ENCODE results near the gene PCDH9.

The PCDH9 gene

GRCh38 chr13:67146523-67147130 is 83.5 kb downstream of the PCDH9 start:
- H3K4me1 ChIP-seq (ENCODE audit: insufficient read depth, low read length, severe bottlenecking): peaks cover 23% of the 10 kb centered on the region
- H3K27me3 ChIP-seq (ENCODE audit: insufficient read depth, low read length): no peaks in the 10 kb centered on the region
- H4K20me1 ChIP-seq (ENCODE audit: insufficient read depth, low read length): no peaks in the 10 kb centered on the region
- H3K9ac ChIP-seq (ENCODE audit: low read length): no peak overlapping the region
- H3K4me3 ChIP-seq (ENCODE audit: low read depth, low read length, poor library complexity, severe bottlenecking): no peak overlapping the region
- no peaks in the 10 kb centered on the region for H3F3A ChIP-seq (ENCODE audit: insufficient read depth, low read length)
- peak overlapping the region; percentile 59; the same call in 1 of the 2 replicates for H2AFZ ChIP-seq (ENCODE audit: low read length)
- H3K79me2 ChIP-seq (ENCODE audit: insufficient read depth, low read length): no peaks in the 10 kb centered on the region
- no peaks in the 10 kb centered on the region for H3K36me3 ChIP-seq (ENCODE audit: insufficient read depth, low read length)
- H3K9me3 ChIP-seq (ENCODE audit: low read length): no peaks in the 10 kb centered on the region
- no peak for TF ChIP-seq CTCF (IDR thresholded peaks at IDR 0.05; ENCODE audit: low read length)
- no peak for TF ChIP-seq EZH2 (IDR thresholded peaks at IDR 0.05; ENCODE audit: borderline replicate concordance, low read length)
- peak overlapping the region; percentile 27; the same call in 1 of the 2 replicates for H3K4me2 ChIP-seq (ENCODE audit: low read length)
- no peak overlapping the region for H3K27ac ChIP-seq (ENCODE audit: low read depth, low read length, poor library complexity, severe bottlenecking)
- H3K9me2 ChIP-seq (ENCODE audit: low read depth, low read length): no peaks in the 10 kb centered on the region

DNA sequence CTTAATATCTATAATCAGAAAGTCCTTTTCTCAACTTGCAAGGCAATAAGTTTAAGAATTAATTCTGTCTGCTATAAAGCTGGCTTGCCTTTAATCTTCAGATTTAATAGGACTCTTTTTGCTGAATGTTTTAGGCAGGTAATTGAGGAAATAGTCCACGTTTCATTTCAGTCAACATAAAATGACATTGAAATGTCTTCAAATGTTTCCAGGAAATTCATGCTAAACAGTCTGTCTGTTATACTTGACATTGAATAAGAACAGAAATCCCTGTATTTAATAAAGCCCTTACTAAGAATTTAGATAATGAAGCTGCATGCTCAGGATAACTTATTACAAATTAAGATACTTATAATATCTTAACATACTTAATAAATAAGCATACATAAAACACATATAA is 84.2 kb downstream of the PCDH9 start:
- Histone ChIP-seq H4K20me1 (ENCODE audit: insufficient read depth, low read length) (no peaks in the 10 kb centered on the region), H3K79me2 (ENCODE audit: insufficient read depth, low read length) (no peaks in the 10 kb centered on the region), H3K9ac (ENCODE audit: low read length) (no peak overlapping the region), H3K4me2 (ENCODE audit: low read length) (no peak overlapping the region), H2AFZ (ENCODE audit: low read length) (no peak overlapping the region), H3K27ac (ENCODE audit: low read depth, low read length, poor library complexity, severe bottlenecking) (no peak overlapping the region), H3F3A (ENCODE audit: insufficient read depth, low read length) (no peaks in the 10 kb centered on the region), H3K36me3 (ENCODE audit: insufficient read depth, low read length) (no peaks in the 10 kb centered on the region), H3K9me2 (ENCODE audit: low read depth, low read length) (no peaks in the 10 kb centered on the region), H3K4me1 (ENCODE audit: insufficient read depth, low read length, severe bottlenecking) (peaks cover 23% of the 10 kb centered on the region), H3K9me3 (ENCODE audit: low read length) (no peaks in the 10 kb centered on the region), H3K4me3 (ENCODE audit: low read depth, low read length, poor library complexity, severe bottlenecking) (no peak overlapping the region), H3K27me3 (ENCODE audit: insufficient read depth, low read length) (no peaks in the 10 kb centered on the region)
- TF ChIP-seq CTCF (IDR thresholded peaks at IDR 0.05; ENCODE audit: low read length): no peak
- no peak for TF ChIP-seq EZH2 (IDR thresholded peaks at IDR 0.05; ENCODE audit: borderline replicate concordance, low read length)

DNA sequence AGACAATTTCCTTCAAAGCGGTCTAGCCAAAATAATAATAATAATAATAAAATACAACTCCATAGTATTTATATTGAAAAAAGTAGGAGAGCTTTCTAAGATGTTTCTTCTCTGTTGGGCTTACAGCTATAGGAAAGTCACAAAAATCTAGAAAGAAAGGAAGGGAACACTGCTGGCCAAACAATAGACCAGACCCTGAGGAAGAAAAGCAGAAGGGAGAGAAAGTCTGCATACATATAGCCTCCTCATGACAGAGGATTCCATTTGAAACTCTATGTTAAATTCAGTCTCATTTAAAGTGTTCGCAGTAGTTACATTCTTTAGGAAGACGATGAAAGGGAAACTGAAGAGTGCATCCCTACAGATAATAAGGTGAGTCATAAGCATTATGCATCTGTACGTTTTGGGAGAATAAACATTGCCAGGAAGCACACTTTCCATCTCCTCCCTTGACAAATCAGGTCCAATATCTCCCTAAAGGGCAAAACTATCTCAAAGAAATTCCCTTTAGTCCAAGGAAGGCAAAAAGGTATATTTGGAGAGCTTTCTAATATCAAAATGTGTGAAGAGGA is 86.5 kb downstream of the PCDH9 start:
- Histone ChIP-seq H3K9me3 (ENCODE audit: low read length) (no peaks in the 10 kb centered on the region), H2AFZ (ENCODE audit: low read length) (no peak overlapping the region; the same call in 1 of the 2 replicates), H4K20me1 (ENCODE audit: insufficient read depth, low read length) (no peaks in the 10 kb centered on the region), H3F3A (ENCODE audit: insufficient read depth, low read length) (no peaks in the 10 kb centered on the region), H3K79me2 (ENCODE audit: insufficient read depth, low read length) (no peaks in the 10 kb centered on the region), H3K27me3 (ENCODE audit: insufficient read depth, low read length) (no peaks in the 10 kb centered on the region), H3K4me1 (ENCODE audit: insufficient read depth, low read length, severe bottlenecking) (peaks cover 30% of the 10 kb centered on the region), H3K9ac (ENCODE audit: low read length) (no peak overlapping the region), H3K27ac (ENCODE audit: low read depth, low read length, poor library complexity, severe bottlenecking) (no peak overlapping the region), H3K4me3 (ENCODE audit: low read depth, low read length, poor library complexity, severe bottlenecking) (no peak overlapping the region), H3K9me2 (ENCODE audit: low read depth, low read length) (no peaks in the 10 kb centered on the region), H3K4me2 (ENCODE audit: low read length) (no peak overlapping the region), H3K36me3 (ENCODE audit: insufficient read depth, low read length) (no peaks in the 10 kb centered on the region)
- TF ChIP-seq EZH2 (IDR thresholded peaks at IDR 0.05; ENCODE audit: borderline replicate concordance, low read length): no peak
- no peak for TF ChIP-seq CTCF (IDR thresholded peaks at IDR 0.05; ENCODE audit: low read length)

Data from OCI-LY1 (cell line).